HCT116 (cell line): ENCODE results near the gene SPACA9.

ENCODE experiments used
- CTCF ChIP-seq, 3 experiments: fragments of 200-600 bp in 1 of 3; sonication (generic) in 1 of 3; IDR thresholded peaks in 2 of 3; conservative IDR thresholded peaks in 1 of 3; 2 replicates each; pipeline ENCODE4 v1.5.1; 2012 to 2017; ENCODE audit warnings: low read depth in 2 of 3, low read length in 2 of 3, antibody characterized with exemption in 1 of 3, borderline replicate concordance in 1 of 3, control low read depth in 1 of 3, mild to moderate bottlenecking in 1 of 3, mixed read lengths in 1 of 3, mixed run types in 1 of 3, moderate library complexity in 1 of 3; ENCODE audit not compliant: insufficient read depth in 1 of 3
- EZH2 ChIP-seq: fragments of 200-600 bp; sonication (generic); IDR thresholded peaks from 2 replicates; pipeline ENCODE4 v1.6.1; 2017; ENCODE audit warnings: antibody characterized with exemption, mixed run types
- MAX ChIP-seq: IDR thresholded peaks from 2 replicates; pipeline ENCODE4 v1.6.1; 2012
- TCF7L2 ChIP-seq: IDR thresholded peaks from 2 replicates; pipeline ENCODE4 v1.7.0; 2011; ENCODE audit warnings: borderline replicate concordance, inconsistent platforms; ENCODE audit not compliant: insufficient read depth, insufficient read length; ENCODE audit errors: extremely low read depth
- YY1 ChIP-seq: IDR thresholded peaks from 2 replicates; pipeline ENCODE4 v1.6.1; 2011; ENCODE audit warnings: low read length, low read depth, moderate library complexity, mild to moderate bottlenecking; ENCODE audit not compliant: insufficient replicate concordance; ENCODE audit errors: extremely low read depth

GRCh38 chr9:132887181-132888120, 8.8 kb downstream of the SPACA9 start:
- no peak for TF ChIP-seq TCF7L2
- no peak for TF ChIP-seq CTCF (IDR thresholded peaks at IDR 0.05 in 2 of 3, conservative IDR thresholded peaks at IDR 0.05 in 1 of 3; ENCODE audit: borderline replicate concordance in 1 of 3, insufficient read depth in 1 of 3, low read depth in 2 of 3, low read length in 2 of 3)
- no peak for TF ChIP-seq MAX
- no peak for TF ChIP-seq YY1
- TF ChIP-seq EZH2 = no peak
